GM12875 (cell line): Measurements from ENCODE around the gene TMEM82.

ENCODE experiments used
- H3K4me3 ChIP-seq: one replicate; pipeline ENCODE4 v1.5.1; 2011; ENCODE audit warnings: low read depth, low read length, control low read depth
- TF ChIP-seq, protein P1 (sequence below): IDR thresholded peaks from 2 replicates; pipeline ENCODE4 v1.5.1; 2011; ENCODE audit warnings: low read depth, mild to moderate bottlenecking, control low read depth, inconsistent platforms, low read length, moderate library complexity, borderline replicate concordance; ENCODE audit not compliant: insufficient read depth

TMEM82 gene

DNA sequence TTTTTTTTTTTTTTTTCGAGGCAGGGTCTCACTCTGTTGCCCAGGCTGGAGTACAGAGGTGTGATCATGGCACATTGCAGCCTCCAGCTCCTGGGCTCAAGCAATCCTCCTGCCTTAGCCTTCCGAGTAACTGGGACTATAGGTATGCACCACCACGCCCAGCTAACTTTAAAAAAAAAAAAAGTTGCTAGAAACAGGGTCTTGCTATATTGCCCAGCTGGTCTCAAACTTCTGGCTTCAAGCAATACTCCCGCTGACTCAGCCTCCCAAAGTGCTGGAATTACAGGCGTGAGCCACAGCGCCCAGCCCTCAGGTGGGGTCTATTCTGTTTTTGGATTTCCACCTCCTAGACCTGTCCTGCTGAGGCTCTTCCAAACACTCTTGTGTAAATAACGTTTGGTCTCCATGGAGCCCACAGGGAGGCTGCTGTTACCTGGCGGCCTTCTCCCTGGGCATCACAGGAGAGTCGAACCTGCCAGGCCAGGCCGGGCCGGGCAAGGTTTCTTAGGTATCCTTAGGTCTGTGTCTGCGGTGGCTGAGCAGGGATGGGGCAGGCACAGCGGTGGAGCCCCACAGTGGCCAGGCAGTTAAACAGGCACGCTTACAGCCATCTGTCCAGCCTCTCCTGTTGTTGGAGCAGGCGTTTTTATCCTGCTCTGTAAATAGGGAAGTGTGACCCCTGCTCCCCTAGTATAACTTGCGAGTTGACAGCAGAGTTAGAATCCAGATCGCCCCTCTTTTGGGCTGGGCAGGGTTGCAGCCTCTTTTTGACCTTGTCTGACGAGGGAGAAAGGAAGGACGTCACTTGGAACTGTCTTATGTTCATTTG lies 39.4 kb upstream of the TMEM82 start:
- TF ChIP-seq, protein P1, sequence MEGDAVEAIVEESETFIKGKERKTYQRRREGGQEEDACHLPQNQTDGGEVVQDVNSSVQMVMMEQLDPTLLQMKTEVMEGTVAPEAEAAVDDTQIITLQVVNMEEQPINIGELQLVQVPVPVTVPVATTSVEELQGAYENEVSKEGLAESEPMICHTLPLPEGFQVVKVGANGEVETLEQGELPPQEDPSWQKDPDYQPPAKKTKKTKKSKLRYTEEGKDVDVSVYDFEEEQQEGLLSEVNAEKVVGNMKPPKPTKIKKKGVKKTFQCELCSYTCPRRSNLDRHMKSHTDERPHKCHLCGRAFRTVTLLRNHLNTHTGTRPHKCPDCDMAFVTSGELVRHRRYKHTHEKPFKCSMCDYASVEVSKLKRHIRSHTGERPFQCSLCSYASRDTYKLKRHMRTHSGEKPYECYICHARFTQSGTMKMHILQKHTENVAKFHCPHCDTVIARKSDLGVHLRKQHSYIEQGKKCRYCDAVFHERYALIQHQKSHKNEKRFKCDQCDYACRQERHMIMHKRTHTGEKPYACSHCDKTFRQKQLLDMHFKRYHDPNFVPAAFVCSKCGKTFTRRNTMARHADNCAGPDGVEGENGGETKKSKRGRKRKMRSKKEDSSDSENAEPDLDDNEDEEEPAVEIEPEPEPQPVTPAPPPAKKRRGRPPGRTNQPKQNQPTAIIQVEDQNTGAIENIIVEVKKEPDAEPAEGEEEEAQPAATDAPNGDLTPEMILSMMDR = no peak
- H3K4me3 ChIP-seq = no peak overlapping the region

DNA sequence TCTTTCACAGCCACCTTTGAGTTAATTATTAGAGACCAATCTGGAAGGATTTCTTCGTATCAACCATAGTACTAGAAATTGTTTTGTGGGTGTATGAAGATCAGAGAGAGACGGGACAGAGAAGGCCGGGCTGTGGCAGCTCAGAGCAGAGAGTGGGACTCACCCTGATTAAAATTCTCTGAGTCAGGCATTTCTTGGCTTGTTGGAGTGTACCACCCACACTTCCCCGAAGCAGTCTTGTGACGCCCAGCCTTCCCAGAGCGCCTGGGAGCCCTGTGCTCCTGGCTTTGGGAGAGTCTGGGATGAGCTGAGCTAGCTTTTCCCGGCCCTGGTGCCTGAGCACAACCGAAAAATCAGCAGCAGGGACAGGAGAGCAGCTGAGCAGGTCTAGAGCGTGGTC lies 38.7 kb upstream of the TMEM82 start:
- H3K4me3 ChIP-seq = no peak overlapping the region
- TF ChIP-seq, protein P1 = no peak

DNA sequence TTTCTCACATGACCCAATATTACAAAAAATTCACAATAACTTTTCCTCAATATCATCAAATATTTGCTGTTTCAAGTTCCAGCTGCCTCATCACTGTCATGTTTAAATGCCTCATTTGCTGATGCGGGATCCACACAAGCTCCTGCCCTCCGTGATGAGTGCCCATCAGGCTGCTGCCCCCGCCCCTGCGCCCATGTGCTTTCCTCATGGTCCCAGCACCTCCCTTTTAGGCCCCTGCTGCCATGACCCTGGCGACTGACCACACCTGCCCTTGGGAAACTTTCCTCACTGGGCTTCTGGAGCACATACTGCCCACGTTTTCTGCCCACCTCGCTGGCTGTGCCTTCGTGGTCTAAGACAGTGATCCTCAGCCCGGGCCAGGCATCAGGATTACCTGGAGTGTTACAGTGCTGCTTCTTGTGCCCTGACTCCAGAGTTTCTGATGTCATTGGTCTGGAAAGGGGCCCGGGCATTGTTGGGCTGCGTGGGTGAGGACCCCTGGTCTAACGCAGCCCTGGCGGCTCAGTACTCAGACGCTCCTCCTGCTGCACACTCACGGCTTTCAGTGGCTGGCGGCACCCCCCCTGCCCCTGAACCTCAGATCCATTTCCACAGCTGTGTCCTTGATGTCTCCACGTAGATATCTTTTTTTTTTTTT lies 37.6 kb upstream of the TMEM82 start:
- TF ChIP-seq, protein P1 = no peak
- H3K4me3 ChIP-seq = no peak overlapping the region

DNA sequence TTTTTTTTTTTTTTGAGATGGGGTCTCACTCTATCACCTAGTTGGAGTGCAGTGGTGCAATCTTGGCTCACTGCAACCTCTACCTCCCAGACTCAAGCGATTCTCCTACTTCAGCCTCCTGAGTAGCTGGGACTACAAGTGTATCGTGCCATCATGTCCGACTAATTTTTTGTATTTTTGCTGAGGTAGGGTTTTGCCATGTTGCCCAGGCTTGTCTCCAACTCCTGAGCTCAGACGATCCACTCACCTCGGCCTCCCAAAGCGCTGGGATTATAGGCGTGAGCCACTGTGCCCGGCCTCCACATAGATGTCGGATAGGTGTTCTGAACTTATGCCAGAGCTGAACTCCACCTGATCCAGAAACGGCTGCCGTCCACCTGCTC lies 37.1 kb upstream of the TMEM82 start:
- H3K4me3 ChIP-seq = no peak overlapping the region
- TF ChIP-seq, protein P1 = no peak

DNA sequence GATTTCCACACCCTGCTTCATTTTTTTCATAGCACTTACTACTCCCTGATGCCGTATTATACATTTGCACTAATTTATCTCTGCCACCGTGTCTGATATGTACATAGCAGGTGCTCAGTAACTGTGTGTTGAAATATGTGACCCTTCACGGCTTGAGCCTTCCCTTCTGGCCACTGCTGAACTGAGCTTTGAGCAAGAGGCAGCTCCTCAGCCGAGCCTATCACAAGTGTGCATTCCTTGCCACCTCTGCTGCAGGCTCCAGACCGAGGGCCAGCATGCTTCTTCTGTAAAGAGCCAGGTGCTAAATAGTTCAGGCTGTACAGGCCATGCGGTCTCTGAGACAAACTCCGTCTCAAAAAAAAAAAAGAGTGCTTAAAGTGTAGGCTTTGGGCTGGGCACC lies 35.5 kb upstream of the TMEM82 start:
- TF ChIP-seq, protein P1 = no peak
- H3K4me3 ChIP-seq = no peak overlapping the region

DNA sequence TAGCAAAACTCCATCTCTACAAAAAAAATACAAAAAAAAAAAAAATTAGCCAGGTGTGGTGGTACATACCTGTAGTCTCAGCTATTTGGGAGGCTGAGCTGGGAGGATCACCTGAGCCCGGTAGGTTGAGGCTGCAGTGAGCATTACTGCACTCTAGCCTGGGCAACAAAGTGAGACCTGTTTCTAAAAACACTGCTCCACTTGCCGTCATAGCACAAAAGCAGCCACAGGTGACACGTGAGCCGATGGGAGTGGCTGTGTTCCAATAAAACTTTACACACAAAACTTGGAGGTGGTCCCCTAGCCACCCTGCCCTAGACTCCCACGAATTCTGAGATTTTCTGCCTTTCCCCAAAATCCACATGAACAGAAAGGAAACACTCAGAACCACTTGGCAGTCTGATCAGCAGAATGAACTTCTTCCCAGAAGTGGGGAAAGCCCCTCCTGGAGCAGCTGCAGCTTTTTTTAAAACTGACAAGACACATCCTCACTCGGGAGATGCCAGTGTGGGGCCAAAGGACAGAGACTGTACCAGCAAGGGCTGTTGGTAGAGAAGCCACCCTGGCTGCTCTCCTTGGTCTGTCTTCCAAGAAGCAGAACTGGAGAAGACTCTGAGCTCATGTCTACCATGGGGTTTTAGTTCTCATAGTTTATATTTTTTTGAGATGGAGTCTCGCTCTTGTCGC lies 34.9 kb upstream of the TMEM82 start:
- no peak overlapping the region for H3K4me3 ChIP-seq
- TF ChIP-seq, protein P1 = no peak
